HG03135 (cell line): ENCODE results near the gene TRAK1.
A peak's percentile ranks its signal among the peaks of the same experiment; 100 is the strongest.

Source experiments
- ATAC-seq: cut with Tn5 transposase; IDR thresholded peaks from one replicate; pipeline ENCODE4 v1.9.1; 2021; ENCODE audit warnings: mild to moderate bottlenecking, moderate library complexity; ENCODE audit not compliant: unreplicated experiment

The TRAK1 gene

GRCh38 chr3:42175386-42176240 lies 84.5 kb downstream of the TRAK1 start:
- no peak for ATAC-seq

GRCh38 chr3:42176242-42177034 lies 85.3 kb downstream of the TRAK1 start:
- no peak for ATAC-seq

- ATAC-seq: no peak
Observed at GRCh38 chr3:42177068-42177800, 86.1 kb downstream of the TRAK1 start.

GRCh38 chr3:42177801-42178150 lies 86.6 kb downstream of the TRAK1 start:
- ATAC-seq: no peak

- no peak for ATAC-seq
Observed at GRCh38 chr3:42179110-42179725, 88.1 kb downstream of the TRAK1 start.

GRCh38 chr3:42180901-42181300 lies 89.7 kb downstream of the TRAK1 start:
- ATAC-seq: no peak

GRCh38 chr3:42182555-42182954 lies 91.4 kb downstream of the TRAK1 start:
- no peak for ATAC-seq

- ATAC-seq: no peak
Observed at GRCh38 chr3:42183991-42184632, 93.0 kb downstream of the TRAK1 start.

GRCh38 chr3:42184651-42185443 lies 93.7 kb downstream of the TRAK1 start:
- ATAC-seq: no peak

- ATAC-seq: no peak
Observed at GRCh38 chr3:42187936-42188335, 96.8 kb downstream of the TRAK1 start.

GRCh38 chr3:42188376-42188775 lies 97.2 kb downstream of the TRAK1 start:
- ATAC-seq: no peak

- ATAC-seq: no peak
Observed at GRCh38 chr3:42189001-42189460, 97.9 kb downstream of the TRAK1 start.

- no peak for ATAC-seq
Observed at GRCh38 chr3:42189736-42190135, 98.6 kb downstream of the TRAK1 start.

GRCh38 chr3:42190701-42191442 lies 99.7 kb downstream of the TRAK1 start:
- no peak for ATAC-seq

GRCh38 chr3:42191443-42191747 lies 100.2 kb downstream of the TRAK1 start:
- no peak for ATAC-seq

- ATAC-seq: no peak
Observed at GRCh38 chr3:42192334-42193200, 101.4 kb downstream of the TRAK1 start.

- no peak for ATAC-seq
Observed at GRCh38 chr3:42194943-42195510, 103.9 kb downstream of the TRAK1 start.

- peak; percentile 53 for ATAC-seq
Observed at GRCh38 chr3:42195879-42196330, 104.7 kb downstream of the TRAK1 start.
